Measurements from ENCODE around the gene IRF2BP1. TPM values are rescaled to one million over a fixed set of nuclear protein-coding genes. Genes with fewer than 3 reads are reported as not detected.
"Not testable (repeated sequence)": the region's sequence is repeated elsewhere in the genome, so short reads cannot be mapped to it uniquely, and the experiment has no call there.

Gene IRF2BP1
- total RNA-seq, 2 donors from 2014 or later, result 25.0 to 25.5 TPM

DNA sequence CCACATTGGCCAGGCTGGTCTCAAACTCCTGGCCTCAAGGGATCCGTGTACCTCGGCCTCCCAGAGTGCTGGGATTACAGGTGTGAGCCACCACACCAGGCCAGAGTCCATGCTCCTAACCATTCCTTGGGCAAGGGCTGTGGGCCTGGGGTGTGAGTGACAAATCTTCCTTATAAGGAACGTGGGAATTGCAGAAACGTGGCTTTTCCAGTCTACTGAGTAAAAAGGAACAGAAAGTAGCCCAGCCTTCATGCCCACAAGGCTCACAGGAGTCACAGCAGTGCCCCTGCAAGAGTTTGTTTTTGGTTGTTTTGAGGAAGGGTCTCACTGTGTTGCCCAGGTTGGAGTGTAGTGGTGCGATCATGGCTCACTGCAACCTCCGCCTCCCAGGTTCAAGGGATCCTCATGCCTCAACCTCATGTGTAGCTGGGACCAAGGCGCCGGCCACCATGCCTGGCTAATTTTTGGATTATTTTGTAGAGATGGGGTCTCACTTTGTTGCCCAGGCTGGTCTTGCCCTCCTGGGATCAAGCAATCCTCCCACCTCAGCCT lies 11.4 kb upstream of the IRF2BP1 start:
- Histone ChIP-seq H3K9me3 (no peaks in the 10 kb centered on the region), H3K4me1 (ENCODE audit: control insufficient read depth in 1 of 2, low read depth in 2 of 2) (peaks cover 6 to 14% of the 10 kb centered on the region in 2 donors), H3K27ac (no peak overlapping the region), H3K4me3 (no peak overlapping the region), H3K36me3 (peaks cover 13% of the 10 kb centered on the region), H3K27me3 (replicated peaks; ENCODE audit: insufficient read depth) (no peaks in the 10 kb centered on the region)
- DNase-seq (ENCODE audit: low spot score) (no peak), ATAC-seq (ENCODE audit: insufficient number of reproducible peaks, low FRiP score, low read depth) (no peak)
- no peak for TF ChIP-seq CTCF (IDR thresholded peaks at IDR 0.05)

DNA sequence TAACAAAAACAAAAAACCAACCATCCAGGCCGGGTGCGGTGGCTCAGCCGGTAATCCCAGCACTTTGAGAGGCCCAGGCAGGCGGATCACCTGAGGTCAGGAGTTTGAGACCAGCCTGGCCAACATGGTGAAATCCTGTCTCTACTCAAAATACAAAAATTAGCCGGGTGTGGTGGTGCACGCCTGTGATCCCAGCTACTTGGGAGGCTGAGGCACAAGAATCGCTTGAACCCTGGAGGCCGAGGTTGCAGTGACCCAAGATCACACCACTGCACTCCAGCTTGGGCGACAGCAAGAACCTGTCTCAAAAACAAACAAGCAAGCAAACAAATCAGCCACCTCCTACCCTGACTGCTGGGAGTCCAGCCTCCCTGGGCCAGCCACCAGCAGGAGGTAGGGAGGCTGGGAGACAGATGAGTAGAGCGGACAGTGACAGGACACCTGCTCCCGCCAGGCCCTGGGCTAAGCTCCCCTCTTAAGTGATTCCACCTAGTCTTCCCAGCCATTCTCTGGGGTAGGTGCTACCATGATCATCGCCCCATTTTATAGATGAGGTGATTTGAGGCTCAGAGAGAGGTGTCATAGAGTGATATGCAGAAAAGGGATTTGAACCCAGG lies 10.2 kb upstream of the IRF2BP1 start:
- H3K4me3 ChIP-seq; H3K27me3 ChIP-seq (replicated peaks; ENCODE audit: insufficient read depth); H3K4me1 ChIP-seq (ENCODE audit: control insufficient read depth in 1 of 2, low read depth in 2 of 2); DNase-seq (ENCODE audit: low spot score); H3K27ac ChIP-seq; ATAC-seq (ENCODE audit: insufficient number of reproducible peaks, low FRiP score, low read depth); H3K9me3 ChIP-seq: not testable (repeated sequence)
- peaks cover 13% of the 10 kb centered on the region for H3K36me3 ChIP-seq

- peaks cover 13% of the 10 kb centered on the region for H3K36me3 ChIP-seq
- no peak overlapping the region for H3K27ac ChIP-seq
- H3K27me3 ChIP-seq (replicated peaks; ENCODE audit: insufficient read depth), result no peaks in the 10 kb centered on the region
- peaks cover 0 to 4% of the 10 kb centered on the region in 2 donors for H3K4me1 ChIP-seq (ENCODE audit: control insufficient read depth in 1 of 2, low read depth in 2 of 2)
- no peaks in the 10 kb centered on the region for H3K9me3 ChIP-seq
- TF ChIP-seq CTCF (IDR thresholded peaks at IDR 0.05), result no peak
- no peak for ATAC-seq (ENCODE audit: insufficient number of reproducible peaks, low FRiP score, low read depth)
- no peak for DNase-seq (ENCODE audit: low spot score)
- H3K4me3 ChIP-seq, result no peak overlapping the region
These were observed 9.6 kb upstream of the IRF2BP1 start for GRCh38 chr19:45895519-45895972.

DNA sequence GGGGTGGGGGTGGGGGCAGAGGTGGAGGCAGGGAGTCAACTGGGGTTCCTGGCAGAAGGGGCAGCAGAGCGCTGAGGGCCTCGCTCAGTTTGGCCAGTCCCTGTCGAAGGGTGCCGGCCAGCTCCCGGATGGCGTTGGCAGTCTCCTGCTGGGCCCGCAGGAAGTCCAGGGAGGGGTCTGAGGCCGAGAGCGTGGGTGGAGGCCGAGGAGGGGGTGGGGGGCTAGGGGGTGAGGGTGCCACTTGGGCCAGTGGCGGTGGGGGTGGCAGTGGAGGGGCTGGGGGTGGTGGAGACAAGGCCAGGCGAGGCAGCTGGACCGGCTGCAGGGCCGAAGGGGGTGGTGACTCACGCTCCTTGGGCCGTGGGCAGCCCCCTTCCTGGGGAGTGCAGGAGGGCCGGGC lies 4.9 kb upstream of the IRF2BP1 start:
- no peak for ATAC-seq (ENCODE audit: insufficient number of reproducible peaks, low FRiP score, low read depth)
- H3K36me3 ChIP-seq, result no peaks in the 10 kb centered on the region
- no peak for DNase-seq (ENCODE audit: low spot score)
- no peak for TF ChIP-seq CTCF (IDR thresholded peaks at IDR 0.05)
- no peaks in the 10 kb centered on the region for H3K27me3 ChIP-seq (replicated peaks; ENCODE audit: insufficient read depth)
- H3K9me3 ChIP-seq, result no peaks in the 10 kb centered on the region
- H3K4me3 ChIP-seq, result no peak overlapping the region
- H3K27ac ChIP-seq, result no peak overlapping the region
- H3K4me1 ChIP-seq (ENCODE audit: control insufficient read depth in 1 of 2, low read depth in 2 of 2), result peaks cover 0 to 6% of the 10 kb centered on the region in 2 donors

- H3K4me1 ChIP-seq (ENCODE audit: control insufficient read depth in 1 of 2, low read depth in 2 of 2), result peaks cover 11 to 18% of the 10 kb centered on the region in 2 donors
- no peak overlapping the region for H3K27ac ChIP-seq
- TF ChIP-seq CTCF (IDR thresholded peaks at IDR 0.05), result no peak
- ATAC-seq (ENCODE audit: insufficient number of reproducible peaks, low FRiP score, low read depth) (no peak), DNase-seq (ENCODE audit: low spot score) (no peak)
- no peak overlapping the region for H3K4me3 ChIP-seq
- H3K27me3 ChIP-seq (replicated peaks; ENCODE audit: insufficient read depth), result no peaks in the 10 kb centered on the region
- H3K36me3 ChIP-seq, result peaks cover 3% of the 10 kb centered on the region
- no peaks in the 10 kb centered on the region for H3K9me3 ChIP-seq
These were observed 3.4 kb upstream of the IRF2BP1 start for GRCh38 chr19:45889210-45889885.
